Suprapubic skin (tissue), 4 donors: Measurements from ENCODE around the gene SHOC1.

Experiments
- EP300 ChIP-seq: sonication (generic); formaldehyde crosslinking; IDR thresholded peaks from one replicate; pipeline ENCODE4 v1.6.1; 2017; ENCODE audit warnings: antibody characterized with exemption
- POLR2A ChIP-seq, 2 donors: fragments of 450-650 bp; IDR thresholded peaks; one replicate each; pipeline ENCODE4 v1.6.1; 2017; ENCODE audit warnings: antibody characterized with exemption in 2 of 2, mild to moderate bottlenecking in 2 of 2, moderate library complexity in 2 of 2
- POLR2AphosphoS5 ChIP-seq, 3 donors: sonication (generic); formaldehyde crosslinking; IDR thresholded peaks; one replicate each; pipeline ENCODE4 v1.6.1; 2017; ENCODE audit warnings: antibody characterized with exemption in 3 of 3
- TF ChIP-seq, protein P1 (sequence below), 2 donors: fragments of 200-600 bp in 1 of 2; fragments of 450-650 bp in 1 of 2; sonication (generic) in 1 of 2; IDR thresholded peaks; one replicate each; pipeline ENCODE4 v1.5.1; 2016 to 2019; ENCODE audit warnings: antibody characterized with exemption in 2 of 2, mild to moderate bottlenecking in 1 of 2, moderate library complexity in 1 of 2

DNA sequence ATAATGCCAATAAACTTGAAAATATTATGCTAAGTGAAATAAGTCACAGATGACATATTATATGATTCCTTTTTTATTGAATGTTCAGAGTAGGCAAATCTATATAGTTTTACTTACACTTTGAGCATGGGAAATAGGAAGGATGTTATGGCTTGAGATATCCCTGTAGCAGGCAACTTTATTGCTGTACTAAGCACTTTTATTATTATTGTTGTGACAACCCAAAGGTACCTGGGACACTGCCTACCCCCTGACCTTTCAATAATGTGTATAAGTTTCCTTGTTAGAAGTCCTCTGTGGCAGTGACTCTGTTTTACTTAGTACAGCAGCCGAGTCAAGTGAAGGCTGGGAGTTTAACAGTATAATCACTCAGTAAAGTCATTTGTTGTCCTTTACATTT, 39.9 kb downstream of the SHOC1 start:
- TF ChIP-seq, protein P1, sequence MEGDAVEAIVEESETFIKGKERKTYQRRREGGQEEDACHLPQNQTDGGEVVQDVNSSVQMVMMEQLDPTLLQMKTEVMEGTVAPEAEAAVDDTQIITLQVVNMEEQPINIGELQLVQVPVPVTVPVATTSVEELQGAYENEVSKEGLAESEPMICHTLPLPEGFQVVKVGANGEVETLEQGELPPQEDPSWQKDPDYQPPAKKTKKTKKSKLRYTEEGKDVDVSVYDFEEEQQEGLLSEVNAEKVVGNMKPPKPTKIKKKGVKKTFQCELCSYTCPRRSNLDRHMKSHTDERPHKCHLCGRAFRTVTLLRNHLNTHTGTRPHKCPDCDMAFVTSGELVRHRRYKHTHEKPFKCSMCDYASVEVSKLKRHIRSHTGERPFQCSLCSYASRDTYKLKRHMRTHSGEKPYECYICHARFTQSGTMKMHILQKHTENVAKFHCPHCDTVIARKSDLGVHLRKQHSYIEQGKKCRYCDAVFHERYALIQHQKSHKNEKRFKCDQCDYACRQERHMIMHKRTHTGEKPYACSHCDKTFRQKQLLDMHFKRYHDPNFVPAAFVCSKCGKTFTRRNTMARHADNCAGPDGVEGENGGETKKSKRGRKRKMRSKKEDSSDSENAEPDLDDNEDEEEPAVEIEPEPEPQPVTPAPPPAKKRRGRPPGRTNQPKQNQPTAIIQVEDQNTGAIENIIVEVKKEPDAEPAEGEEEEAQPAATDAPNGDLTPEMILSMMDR (IDR thresholded peaks at IDR 0.05) = no peak
- TF ChIP-seq POLR2AphosphoS5 (IDR thresholded peaks at IDR 0.05) (no peak), EP300 (no peak), POLR2A (IDR thresholded peaks at IDR 0.05) (no peak)
